Caco-2 (cell line): ENCODE results near the gene ABHD16A. TPM values are rescaled to one million over a fixed set of nuclear protein-coding genes. Genes with fewer than 3 reads are reported as not detected.
A peak's percentile ranks its signal among the peaks of the same experiment; 100 is the strongest.

Experiments
- Bru-seq: library from RNA; stranded (reverse); fragments of 400-500 nt; gene quantifications from one replicate; lab custom pipeline; 2021; lab: Mats Ljungman, UMichigan
- BruChase-seq, 2 experiments: library from RNA; stranded (reverse); fragments of 400-500 nt; gene quantifications; one replicate each; lab custom pipeline; 2021; lab: Mats Ljungman, UMichigan
- BruUV-seq: library from RNA; stranded (reverse); fragments of 400-500 nt; replicated peaks from 2 replicates; lab custom pipeline; 2021; lab: Mats Ljungman, UMichigan
- CTCF ChIA-PET: fragments of 300-600 bp; sonication (Branson Sonifier 250); formaldehyde crosslinking; loops from one replicate; lab custom pipeline; 2022; ENCODE audit warnings: antibody characterized with exemption; lab: Charles Lee
- POLR2A ChIA-PET: fragments of 300-600 bp; sonication (Branson Sonifier 250); formaldehyde crosslinking; loops from one replicate; lab custom pipeline; 2022; ENCODE audit warnings: antibody characterized with exemption; lab: Charles Lee
- DNase-seq, 2 experiments: peaks; one replicate each; pipeline versions ENCODE4 v3.0.0 to v3.0.0-alpha.2; 2020 to 2022
- H3K27me3 ChIP-seq: replicated peaks from 2 replicates; pipeline ENCODE4 v1.6.0; 2011; ENCODE audit warnings: low read length; ENCODE audit not compliant: control insufficient read depth, insufficient read depth
- H3K36me3 ChIP-seq: 2 replicates; pipeline ENCODE4 v1.5.1; 2011; ENCODE audit warnings: low read length; ENCODE audit not compliant: control insufficient read depth, insufficient read depth
- H3K4me1 ChIP-seq: fragments of 250-450 bp; sonication (Bioruptor Pico); 2 replicates; pipeline ENCODE4 v1.5.1; 2020; ENCODE audit warnings: mild to moderate bottlenecking
- H3K4me3 ChIP-seq: 2 replicates; pipeline ENCODE4 v1.5.1; 2011; ENCODE audit warnings: low read depth, mild to moderate bottlenecking, control low read depth, low read length
- H3K9me3 ChIP-seq: fragments of 250-450 bp; sonication (Bioruptor Pico); 2 replicates; pipeline ENCODE4 v1.5.1; 2020; ENCODE audit warnings: mild to moderate bottlenecking, moderate library complexity
- H3K27ac Mint-ChIP-seq: one replicate; pipeline ENCODE4 v1.8.0; 2022; ENCODE audit warnings: mixed read lengths; ENCODE audit not compliant: unreplicated experiment
- H3K27me3 Mint-ChIP-seq: one replicate; pipeline ENCODE4 v1.8.0; 2022; ENCODE audit warnings: mixed read lengths; ENCODE audit not compliant: insufficient read depth, unreplicated experiment
- H3K36me3 Mint-ChIP-seq: one replicate; pipeline ENCODE4 v1.8.0; 2022; ENCODE audit warnings: mild to moderate bottlenecking, mixed read lengths; ENCODE audit not compliant: insufficient read depth, unreplicated experiment
- H3K4me1 Mint-ChIP-seq: one replicate; pipeline ENCODE4 v1.8.0; 2022; ENCODE audit warnings: low read depth, mixed read lengths; ENCODE audit not compliant: unreplicated experiment
- H3K4me3 Mint-ChIP-seq: one replicate; pipeline ENCODE4 v1.8.0; 2022; ENCODE audit warnings: mild to moderate bottlenecking, moderate library complexity, mixed read lengths; ENCODE audit not compliant: unreplicated experiment
- H3K9me3 Mint-ChIP-seq: one replicate; pipeline ENCODE4 v1.8.0; 2022; ENCODE audit warnings: mixed read lengths; ENCODE audit not compliant: unreplicated experiment
- intact Hi-C: fragments of 100-400 bp; cut with micrococcal nuclease; formaldehyde crosslinking; loops from one replicate; pipeline ENCODE4 v1.10.0; 2022; ENCODE audit not compliant: unreplicated experiment
- long read RNA-seq: library from polyadenylated mRNA; stranded (forward); transcript quantifications from one replicate; pipeline ENCODE4 v2.0.0, GENCODE V29; 2022
- total RNA-seq: library from RNA; stranded (reverse); gene quantifications from 2 replicates; pipeline ENCODE4 v1.2.3, GENCODE V29; 2022
- TF ChIP-seq, protein P1 (sequence below), 2 experiments: fragments of 200-600 bp in 1 of 2; IDR thresholded peaks; 1 replicate in 1 of 2; 2 replicates in 1 of 2; pipeline versions ENCODE4 v1.5.1 to v1.8.0; 2011 to 2022; ENCODE audit warnings: antibody characterized with exemption in 1 of 2, control low read depth in 1 of 2, inconsistent platforms in 1 of 2, low read depth in 1 of 2, low read length in 1 of 2, mild to moderate bottlenecking in 1 of 2, moderate library complexity in 1 of 2; ENCODE audit not compliant: insufficient read depth in 1 of 2, severe bottlenecking in 1 of 2, unreplicated experiment in 1 of 2

The ABHD16A gene
- 62.7 and 63.2 TPM in 2 replicates for total RNA-seq
- percentile 69 among the genes with signal in this experiment for Bru-seq, nascent RNA
- BruChase-seq, experiment 1, labeled RNA remaining after a 2-hour chase = percentile 70 among the genes with signal in this experiment
- percentile 78 among the genes with signal in this experiment for BruChase-seq, experiment 2, labeled RNA remaining after a 6-hour chase
- long read RNA-seq, transcript ABHD16A-214 (19 exons, 1,892 nt) = minor isoform, 5 of 165 reads
- long read RNA-seq, transcript ABHD16A-201 (20 exons, 2,103 nt) = major isoform, 143 of 165 reads
- long read RNA-seq, partial matches to known transcripts = 2 of 165 reads
- long read RNA-seq, other reads (novel, unspliced or antisense) = 14 of 165 reads

GRCh38 chr6:31702819-31703716 is at the start of gene ABHD16A:
TSS of gene ABHD16A (minus strand) at chr6:31703324. CDS start at chr6:31703281, 43 bp downstream.
- Mint-ChIP-seq H3K9me3 (no peaks in the 10 kb centered on the region), H3K27me3 (no peaks in the 10 kb centered on the region), H3K36me3 (peaks cover 19% of the 10 kb centered on the region), H3K4me3 (peak within 1 kb of the TSS; percentile 91), H3K4me1 (peaks cover 11% of the 10 kb centered on the region), H3K27ac (peak within 1 kb of the TSS; percentile 87)
- no peaks in the 10 kb centered on the region for H3K27me3 ChIP-seq
- DNase-seq = peak; percentile 97 to 98
- POLR2A ChIA-PET = interaction anchor here (0.5 to 1.7 kb wide), 17 partner anchors 10 to 666 kb away, joined by 3 to 11 read pairs (median 4); partner anchors contain the start of genes APOM, CLIC1, HSPA1A and HSPA1B
- peaks cover 34% of the 10 kb centered on the region for H3K4me1 ChIP-seq
- TF ChIP-seq, protein P1, sequence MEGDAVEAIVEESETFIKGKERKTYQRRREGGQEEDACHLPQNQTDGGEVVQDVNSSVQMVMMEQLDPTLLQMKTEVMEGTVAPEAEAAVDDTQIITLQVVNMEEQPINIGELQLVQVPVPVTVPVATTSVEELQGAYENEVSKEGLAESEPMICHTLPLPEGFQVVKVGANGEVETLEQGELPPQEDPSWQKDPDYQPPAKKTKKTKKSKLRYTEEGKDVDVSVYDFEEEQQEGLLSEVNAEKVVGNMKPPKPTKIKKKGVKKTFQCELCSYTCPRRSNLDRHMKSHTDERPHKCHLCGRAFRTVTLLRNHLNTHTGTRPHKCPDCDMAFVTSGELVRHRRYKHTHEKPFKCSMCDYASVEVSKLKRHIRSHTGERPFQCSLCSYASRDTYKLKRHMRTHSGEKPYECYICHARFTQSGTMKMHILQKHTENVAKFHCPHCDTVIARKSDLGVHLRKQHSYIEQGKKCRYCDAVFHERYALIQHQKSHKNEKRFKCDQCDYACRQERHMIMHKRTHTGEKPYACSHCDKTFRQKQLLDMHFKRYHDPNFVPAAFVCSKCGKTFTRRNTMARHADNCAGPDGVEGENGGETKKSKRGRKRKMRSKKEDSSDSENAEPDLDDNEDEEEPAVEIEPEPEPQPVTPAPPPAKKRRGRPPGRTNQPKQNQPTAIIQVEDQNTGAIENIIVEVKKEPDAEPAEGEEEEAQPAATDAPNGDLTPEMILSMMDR (IDR thresholded peaks at IDR 0.05; ENCODE audit: insufficient read depth in 1 of 2, low read depth in 1 of 2, low read length in 1 of 2, severe bottlenecking in 1 of 2, unreplicated experiment in 1 of 2) = no peak
- no peaks in the 10 kb centered on the region for H3K9me3 ChIP-seq
- CTCF ChIA-PET = interaction anchor here (0.6 to 1.2 kb wide), 8 partner anchors 23 to 154 kb away, joined by 3 to 7 read pairs (median 3); partner anchors contain the start of genes CSNK2B and LSM2
- peak within 1 kb of the TSS; percentile 50 for H3K4me3 ChIP-seq
- no TSS peak for BruUV-seq
- intact Hi-C loops = loop anchor here (2.0 to 5.0 kb wide), 2 partner anchors 22 to 34 kb away; partner anchors contain the start of genes CLIC1 and LY6G5C
- peaks cover 3% of the 10 kb centered on the region for H3K36me3 ChIP-seq

DNA sequence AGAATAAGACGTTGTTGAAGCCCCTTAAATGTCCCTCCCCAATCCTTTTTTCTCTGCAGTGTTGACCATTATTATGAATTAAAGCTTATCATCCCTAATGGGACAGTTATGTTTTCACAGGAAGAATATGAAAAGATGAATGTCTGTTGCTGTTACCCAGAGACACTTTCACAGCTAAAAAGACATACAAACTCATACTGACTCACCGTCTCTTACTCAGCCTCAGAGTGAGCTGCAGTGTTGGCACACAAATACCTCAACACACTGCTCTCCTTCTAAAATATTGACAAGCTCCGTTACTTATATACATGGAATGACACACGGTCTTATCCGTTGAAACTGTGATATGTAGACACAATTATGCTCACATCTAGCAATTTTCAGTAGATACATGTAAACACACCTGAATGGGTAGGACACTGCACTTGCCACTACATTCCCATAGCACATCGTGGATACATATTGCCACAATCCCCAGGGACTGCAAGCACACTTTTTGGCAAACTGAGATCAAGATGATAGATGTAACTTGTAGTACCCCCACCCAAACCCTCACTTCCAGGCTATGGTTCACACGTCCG is 49.7 kb upstream of the ABHD16A start:
- intact Hi-C loops = no loop called here
- no peak for DNase-seq
- TF ChIP-seq, protein P1 (IDR thresholded peaks at IDR 0.05; ENCODE audit: insufficient read depth in 1 of 2, low read depth in 1 of 2, low read length in 1 of 2, severe bottlenecking in 1 of 2, unreplicated experiment in 1 of 2) = no peak
- Histone ChIP-seq H3K4me3 (no peak overlapping the region), H3K27me3 (no peaks in the 10 kb centered on the region), H3K4me1 (no peaks in the 10 kb centered on the region), H3K9me3 (no peaks in the 10 kb centered on the region), H3K36me3 (peaks cover 3% of the 10 kb centered on the region; the same call in 1 of the 2 replicates)
- CTCF ChIA-PET = interaction anchor here (0.8 kb wide), 1 partner anchor 17 kb away, joined by 3 read pairs; no protein-coding TSS in a partner anchor
- Mint-ChIP-seq H3K4me3 (no peak overlapping the region), H3K27me3 (no peaks in the 10 kb centered on the region), H3K27ac (no peak overlapping the region), H3K9me3 (no peaks in the 10 kb centered on the region), H3K4me1 (no peaks in the 10 kb centered on the region), H3K36me3 (peaks cover 6% of the 10 kb centered on the region)
- POLR2A ChIA-PET = interaction anchor here (0.6 to 1.5 kb wide), 3 partner anchors 12 to 219 kb away, joined by 5 to 13 read pairs (median 5); partner anchors contain the start of genes LY6G5B and MSH5
- no TSS peak for BruUV-seq
